ENCODE data around the gene RHAG.

DNA sequence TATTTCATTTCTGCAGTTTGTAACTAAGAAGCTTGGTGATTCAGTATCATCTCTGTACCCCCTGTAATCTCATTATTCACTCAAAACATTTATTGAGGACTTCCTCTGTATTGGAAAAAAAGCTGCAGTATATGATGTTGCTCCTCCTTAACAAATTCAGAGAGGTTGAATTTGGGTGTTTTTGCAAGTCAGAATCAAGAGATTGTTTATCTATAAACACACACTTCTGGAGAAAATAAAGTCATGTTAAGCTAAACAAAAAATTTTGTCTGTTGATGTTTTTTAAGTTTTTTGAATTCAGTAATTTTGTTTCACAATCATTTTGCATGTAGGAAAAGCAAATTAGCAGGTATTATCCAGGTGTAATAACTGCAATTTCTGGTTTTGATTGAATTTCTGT lies 11.4 kb upstream of the RHAG start:
- TF ChIP-seq POLR2A (IDR thresholded peaks at IDR 0.05), result no peak
- TF ChIP-seq, protein P1, sequence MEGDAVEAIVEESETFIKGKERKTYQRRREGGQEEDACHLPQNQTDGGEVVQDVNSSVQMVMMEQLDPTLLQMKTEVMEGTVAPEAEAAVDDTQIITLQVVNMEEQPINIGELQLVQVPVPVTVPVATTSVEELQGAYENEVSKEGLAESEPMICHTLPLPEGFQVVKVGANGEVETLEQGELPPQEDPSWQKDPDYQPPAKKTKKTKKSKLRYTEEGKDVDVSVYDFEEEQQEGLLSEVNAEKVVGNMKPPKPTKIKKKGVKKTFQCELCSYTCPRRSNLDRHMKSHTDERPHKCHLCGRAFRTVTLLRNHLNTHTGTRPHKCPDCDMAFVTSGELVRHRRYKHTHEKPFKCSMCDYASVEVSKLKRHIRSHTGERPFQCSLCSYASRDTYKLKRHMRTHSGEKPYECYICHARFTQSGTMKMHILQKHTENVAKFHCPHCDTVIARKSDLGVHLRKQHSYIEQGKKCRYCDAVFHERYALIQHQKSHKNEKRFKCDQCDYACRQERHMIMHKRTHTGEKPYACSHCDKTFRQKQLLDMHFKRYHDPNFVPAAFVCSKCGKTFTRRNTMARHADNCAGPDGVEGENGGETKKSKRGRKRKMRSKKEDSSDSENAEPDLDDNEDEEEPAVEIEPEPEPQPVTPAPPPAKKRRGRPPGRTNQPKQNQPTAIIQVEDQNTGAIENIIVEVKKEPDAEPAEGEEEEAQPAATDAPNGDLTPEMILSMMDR (IDR thresholded peaks at IDR 0.05), result no peak

All from testis (tissue), 2 donors.